H9 (cell line): Measurements from ENCODE around the gene CASTOR1. TPM values are rescaled to one million over a fixed set of nuclear protein-coding genes. Genes with fewer than 3 reads are reported as not detected.

ENCODE experiments used
- DNase-seq: peaks from one replicate; pipeline ENCODE4 v3.0.0-alpha.2; 2017
- H2AFZ ChIP-seq: one replicate; pipeline ENCODE4 v1.6.1; 2013; ENCODE audit warnings: mild to moderate bottlenecking, low read length, control low read depth, moderate library complexity
- H2AK5ac ChIP-seq: 2 replicates; pipeline ENCODE4 v1.6.1; 2013; ENCODE audit warnings: low read length, control low read depth, mixed read lengths; ENCODE audit not compliant: insufficient read length
- H2BK120ac ChIP-seq: one replicate; pipeline ENCODE4 v1.6.1; 2013; ENCODE audit warnings: low read depth, mild to moderate bottlenecking, low read length, control low read depth, inconsistent platforms; ENCODE audit not compliant: poor library complexity, severe bottlenecking
- H2BK12ac ChIP-seq: 2 replicates; pipeline ENCODE4 v1.6.1; 2013; ENCODE audit warnings: low read length, control low read depth, mixed read lengths, low read depth; ENCODE audit not compliant: insufficient read length
- H2BK15ac ChIP-seq: 2 replicates; pipeline ENCODE4 v1.6.1; 2013; ENCODE audit warnings: low read depth, low read length, control low read depth
- H2BK20ac ChIP-seq: one replicate; pipeline ENCODE4 v1.6.1; 2013; ENCODE audit warnings: low read depth, mild to moderate bottlenecking, low read length, control low read depth, inconsistent platforms; ENCODE audit not compliant: poor library complexity, severe bottlenecking
- H2BK5ac ChIP-seq: 2 replicates; pipeline ENCODE4 v1.6.1; 2013; ENCODE audit warnings: low read length, control low read depth, mixed read lengths; ENCODE audit not compliant: insufficient read length
- H3K14ac ChIP-seq: 2 replicates; pipeline ENCODE4 v1.6.1; 2013; ENCODE audit warnings: low read length, control low read depth; ENCODE audit not compliant: insufficient read depth
- H3K18ac ChIP-seq: 2 replicates; pipeline ENCODE4 v1.6.1; 2013; ENCODE audit warnings: low read depth, mild to moderate bottlenecking, mixed read lengths, low read length, control low read depth; ENCODE audit not compliant: insufficient read length
- H3K23ac ChIP-seq: 2 replicates; pipeline ENCODE4 v1.6.1; 2013; ENCODE audit warnings: low read length, control low read depth, mixed read lengths, low read depth; ENCODE audit not compliant: insufficient read length
- H3K23me2 ChIP-seq: 2 replicates; pipeline ENCODE4 v1.6.1; 2013; ENCODE audit warnings: low read depth, mild to moderate bottlenecking, mixed read lengths, low read length, control low read depth; ENCODE audit not compliant: insufficient read length, poor library complexity, severe bottlenecking
- H3K27ac ChIP-seq: 2 replicates; pipeline ENCODE4 v1.5.1; 2013; ENCODE audit warnings: low read length, control low read depth, mixed read lengths, low read depth; ENCODE audit not compliant: insufficient read length
- H3K27me3 ChIP-seq: 2 replicates; pipeline ENCODE4 v1.6.1; 2013; ENCODE audit warnings: low read length, control low read depth, inconsistent platforms; ENCODE audit not compliant: insufficient read depth
- H3K4ac ChIP-seq: 2 replicates; pipeline ENCODE4 v1.6.1; 2013; ENCODE audit warnings: low read depth, mild to moderate bottlenecking, control low read depth, inconsistent platforms, low read length, moderate library complexity
- H3K4me1 ChIP-seq: 2 replicates; pipeline ENCODE4 v1.6.1; 2013; ENCODE audit warnings: low read length, control low read depth, inconsistent platforms; ENCODE audit not compliant: insufficient read depth
- H3K4me2 ChIP-seq: 2 replicates; pipeline ENCODE4 v1.6.1; 2013; ENCODE audit warnings: low read length, control low read depth, mixed read lengths; ENCODE audit not compliant: insufficient read length, insufficient read depth
- H3K56ac ChIP-seq: 2 replicates; pipeline ENCODE4 v1.6.1; 2013; ENCODE audit warnings: low read depth, mild to moderate bottlenecking, mixed read lengths, low read length, control low read depth; ENCODE audit not compliant: insufficient read length
- H3K79me1 ChIP-seq: 2 replicates; pipeline ENCODE4 v1.6.1; 2013; ENCODE audit warnings: low read depth, mild to moderate bottlenecking, moderate library complexity, low read length, control low read depth, inconsistent platforms; ENCODE audit not compliant: insufficient read depth, poor library complexity, severe bottlenecking
- H3K79me2 ChIP-seq: 2 replicates; pipeline ENCODE4 v1.6.1; 2013; ENCODE audit warnings: low read length, control low read depth, inconsistent platforms; ENCODE audit not compliant: insufficient read depth
- H3K9ac ChIP-seq: 2 replicates; pipeline ENCODE4 v1.6.1; 2013; ENCODE audit warnings: low read length, control low read depth, mixed read lengths; ENCODE audit not compliant: insufficient read length; ENCODE audit errors: extremely low read depth
- H3K9me3 ChIP-seq: one replicate; pipeline ENCODE4 v1.6.1; 2013; ENCODE audit warnings: low read depth, low read length, inconsistent platforms; ENCODE audit not compliant: control insufficient read depth
- H3T11ph ChIP-seq: one replicate; pipeline ENCODE4 v1.6.1; 2013; ENCODE audit warnings: mild to moderate bottlenecking, low read length, control low read depth, inconsistent platforms
- H4K20me1 ChIP-seq: one replicate; pipeline ENCODE4 v1.6.1; 2013; ENCODE audit not compliant: control insufficient read depth, insufficient read length, insufficient read depth
- H4K5ac ChIP-seq: 2 replicates; pipeline ENCODE4 v1.6.1; 2013; ENCODE audit warnings: low read depth, mild to moderate bottlenecking, mixed read lengths, low read length, control low read depth; ENCODE audit not compliant: insufficient read length
- H4K8ac ChIP-seq: replicated peaks from 2 replicates; pipeline ENCODE4 v1.6.1; 2013; ENCODE audit warnings: low read length, control low read depth, mixed read lengths, low read depth; ENCODE audit not compliant: insufficient read length
- H4K91ac ChIP-seq: 2 replicates; pipeline ENCODE4 v1.6.1; 2013; ENCODE audit warnings: low read depth, mild to moderate bottlenecking, moderate library complexity, mixed read lengths, low read length, control low read depth; ENCODE audit not compliant: insufficient read length
- H3K27ac Mint-ChIP-seq, 3 experiments: 2 replicates in 2 of 3; 3 replicates in 1 of 3; pipeline ENCODE4 v1.8.0; 2020 to 2021; ENCODE audit warnings: mixed read lengths in 3 of 3, mild to moderate bottlenecking in 1 of 3, moderate library complexity in 1 of 3
- H3K27me3 Mint-ChIP-seq: 2 replicates; pipeline ENCODE4 v1.8.0; 2021; ENCODE audit warnings: low read depth, mild to moderate bottlenecking, moderate library complexity, mixed read lengths
- H3K36me3 Mint-ChIP-seq, 3 experiments: 2 replicates in 2 of 3; 3 replicates in 1 of 3; pipeline ENCODE4 v1.8.0; 2020 to 2021; ENCODE audit warnings: low read depth in 3 of 3, mixed read lengths in 3 of 3; ENCODE audit not compliant: insufficient read depth in 1 of 3
- H3K4me1 Mint-ChIP-seq, 2 experiments: 2 replicates each; pipeline ENCODE4 v1.8.0; 2020; ENCODE audit warnings: mixed read lengths in 2 of 2
- H3K4me3 Mint-ChIP-seq, 2 experiments: 2 replicates in 1 of 2; 3 replicates in 1 of 2; pipeline ENCODE4 v1.8.0; 2020 to 2021; ENCODE audit warnings: mild to moderate bottlenecking in 2 of 2, mixed read lengths in 2 of 2, moderate library complexity in 1 of 2
- H3K9me3 Mint-ChIP-seq, 2 experiments: 2 replicates in 1 of 2; 3 replicates in 1 of 2; pipeline ENCODE4 v1.8.0; 2020; ENCODE audit warnings: mild to moderate bottlenecking in 2 of 2, mixed read lengths in 2 of 2, moderate library complexity in 1 of 2
- CTCF ChIP-seq: fragments of 200-600 bp; sonication (generic); conservative IDR thresholded peaks from 3 replicates; pipeline ENCODE4 v1.8.0; 2021; ENCODE audit warnings: antibody characterized with exemption, mild to moderate bottlenecking
- WGBS: extraction: QIAGEN DNeasy Blood & Tissue Kit; methylation state at CpG from one replicate; pipeline ENCODE4 v1.1.7; 2013; ENCODE audit warnings: missing lambda C conversion rate, low lambda C conversion rate, mixed read lengths; ENCODE audit not compliant: insufficient read length; ENCODE audit errors: extremely low coverage; 5-methylcytosine and 5-hydroxymethylcytosine counted together
- total RNA-seq: library from RNA; stranded (reverse); gene quantifications from 2 replicates; pipeline ENCODE4 v1.2.1, GENCODE V29; 2021

Gene CASTOR1
- total RNA-seq, 1 experiment from 2014 or later: 8.8 TPM

GRCh38 chr22:30276039-30276438, 13.3 kb downstream of the CASTOR1 start:
- no CpG with 5 or more reads among the region's 8 CpGs for WGBS
- H3K27me3 ChIP-seq: no peaks in the 10 kb centered on the region

More at GRCh38 chr22:30276039-30276438, 13.3 kb downstream of the CASTOR1 start:
- Histone ChIP-seq H4K8ac (no peak overlapping the region), H2BK5ac (no peak overlapping the region), H3K14ac (peak overlapping the region; percentile 27; the same call in 1 of the 2 replicates), H3K27ac (no peak overlapping the region), H3K79me1 (no peaks in the 10 kb centered on the region), H2BK15ac (no peak overlapping the region), H3T11ph (no peak overlapping the region), H3K4ac (no peak overlapping the region), H3K56ac (no peak overlapping the region), H2BK20ac (peak overlapping the region; percentile 12), H2BK120ac (no peak overlapping the region), H3K9me3 (no peaks in the 10 kb centered on the region), H4K91ac (no peak overlapping the region), H4K5ac (no peak overlapping the region), H2AK5ac (no peak overlapping the region), H3K23me2 (no peaks in the 10 kb centered on the region), H3K9ac (no peak overlapping the region), H3K4me1 (no peaks in the 10 kb centered on the region; the same call in 1 of the 2 replicates), H3K18ac (peak overlapping the region; percentile 23), H2AFZ (no peak overlapping the region), H3K79me2 (no peaks in the 10 kb centered on the region), H4K20me1 (no peaks in the 10 kb centered on the region), H3K4me2 (no peak overlapping the region), H3K23ac (no peak overlapping the region), H2BK12ac (no peak overlapping the region)
- TF ChIP-seq CTCF: no peak
- Mint-ChIP-seq H3K27ac (no peak overlapping the region; a peak in 1 of 7 replicates), H3K9me3 (no peaks in the 10 kb centered on the region), H3K27me3 (peaks cover 8% of the 10 kb centered on the region), H3K36me3 (no peaks in the 10 kb centered on the region), H3K4me3 (no peak overlapping the region), H3K4me1 (peaks cover 10 to 16% of the 10 kb centered on the region in 2 experiments)
- DNase-seq: no peak
